HG02970 (cell line): Measurements from ENCODE around the gene MCF2L.

Source experiments
- ATAC-seq: cut with Tn5 transposase; IDR thresholded peaks from one replicate; pipeline ENCODE4 v1.9.1; 2021; ENCODE audit warnings: mild to moderate bottlenecking, moderate library complexity, moderate number of reproducible peaks; ENCODE audit not compliant: unreplicated experiment, low FRiP score

MCF2L gene

DNA sequence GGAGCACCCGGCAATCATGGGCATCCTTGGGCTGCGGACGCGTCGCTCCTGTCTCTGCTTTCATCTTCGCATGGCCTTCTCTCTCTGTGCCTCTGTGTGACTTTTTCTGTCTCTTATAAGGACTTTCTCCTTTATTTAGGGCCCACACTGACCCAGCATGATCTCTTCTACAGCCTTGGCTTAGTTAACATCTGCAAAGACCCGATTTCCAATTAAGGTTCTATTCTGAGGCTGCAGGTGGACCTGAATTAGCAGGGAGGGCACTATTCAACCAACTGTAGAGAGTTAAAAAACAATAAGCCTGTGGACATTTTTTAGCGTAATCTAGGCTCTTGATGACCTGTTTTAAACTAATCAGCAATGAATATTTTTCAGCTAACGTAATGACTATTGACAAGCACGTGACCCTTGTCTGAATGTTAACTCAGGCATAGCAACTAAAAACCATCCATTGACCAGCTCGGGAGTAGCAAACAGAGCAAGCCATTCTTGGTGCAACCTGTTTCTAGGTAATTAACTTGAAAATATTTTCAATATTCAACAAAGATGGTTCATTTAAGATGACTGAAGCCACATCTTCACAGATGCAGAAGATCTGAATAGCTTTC, 168.8 kb downstream of the MCF2L start:
- ATAC-seq = no peak

DNA sequence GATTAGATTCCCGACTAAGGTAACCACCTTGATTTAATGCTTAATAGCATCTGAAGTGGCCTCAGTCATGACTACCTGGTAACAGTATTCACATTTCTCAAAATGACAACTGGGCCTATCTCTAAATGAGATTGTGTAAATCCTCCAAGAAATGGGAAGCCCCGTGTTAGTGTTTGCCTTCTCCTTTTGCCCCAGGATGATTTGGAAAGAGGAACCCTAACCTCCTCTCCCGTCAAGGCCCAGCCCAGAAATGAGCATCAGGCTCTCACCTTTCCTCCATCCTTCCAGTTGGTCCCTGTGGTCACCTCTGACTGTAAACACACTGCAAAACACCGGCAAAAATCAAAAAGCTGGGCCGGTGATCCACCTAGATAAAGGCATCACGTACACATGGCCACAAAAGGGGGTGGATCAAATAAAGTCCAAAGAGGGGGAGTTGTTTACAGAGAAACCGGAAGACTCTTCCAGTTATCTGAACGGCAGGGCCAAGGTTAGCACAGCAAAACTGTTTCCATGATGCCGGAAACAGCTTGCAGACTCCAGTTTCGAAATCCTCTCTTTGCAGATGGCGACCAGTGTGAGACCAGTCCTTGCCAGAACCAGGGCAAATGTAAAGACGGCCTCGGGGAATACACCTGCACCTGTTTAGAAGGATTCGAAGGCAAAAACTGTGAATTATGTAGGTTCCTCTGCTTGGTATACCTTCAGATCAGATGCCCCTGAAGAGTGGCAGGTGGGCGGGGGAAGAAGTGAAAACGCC, 170.0 kb downstream of the MCF2L start:
- no peak for ATAC-seq

DNA sequence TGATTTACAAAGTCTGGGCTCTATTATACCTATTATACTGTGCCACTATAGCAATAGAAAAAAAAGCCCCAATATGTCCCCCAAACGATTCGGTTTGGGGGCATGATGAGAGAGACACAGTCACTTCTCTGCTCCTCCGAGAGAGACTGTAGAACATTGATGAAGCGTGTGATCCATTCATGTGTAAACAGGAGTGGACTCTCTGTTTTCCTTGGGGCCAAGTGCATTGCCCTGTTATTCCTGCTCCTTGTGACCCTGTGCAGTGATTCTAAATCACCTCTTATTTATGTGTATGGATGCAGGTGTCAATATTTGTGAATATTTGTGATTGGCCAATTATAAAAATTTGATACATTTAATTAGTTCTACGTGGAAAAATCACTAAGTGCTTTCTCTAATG, 170.6 kb downstream of the MCF2L start:
- no peak for ATAC-seq

DNA sequence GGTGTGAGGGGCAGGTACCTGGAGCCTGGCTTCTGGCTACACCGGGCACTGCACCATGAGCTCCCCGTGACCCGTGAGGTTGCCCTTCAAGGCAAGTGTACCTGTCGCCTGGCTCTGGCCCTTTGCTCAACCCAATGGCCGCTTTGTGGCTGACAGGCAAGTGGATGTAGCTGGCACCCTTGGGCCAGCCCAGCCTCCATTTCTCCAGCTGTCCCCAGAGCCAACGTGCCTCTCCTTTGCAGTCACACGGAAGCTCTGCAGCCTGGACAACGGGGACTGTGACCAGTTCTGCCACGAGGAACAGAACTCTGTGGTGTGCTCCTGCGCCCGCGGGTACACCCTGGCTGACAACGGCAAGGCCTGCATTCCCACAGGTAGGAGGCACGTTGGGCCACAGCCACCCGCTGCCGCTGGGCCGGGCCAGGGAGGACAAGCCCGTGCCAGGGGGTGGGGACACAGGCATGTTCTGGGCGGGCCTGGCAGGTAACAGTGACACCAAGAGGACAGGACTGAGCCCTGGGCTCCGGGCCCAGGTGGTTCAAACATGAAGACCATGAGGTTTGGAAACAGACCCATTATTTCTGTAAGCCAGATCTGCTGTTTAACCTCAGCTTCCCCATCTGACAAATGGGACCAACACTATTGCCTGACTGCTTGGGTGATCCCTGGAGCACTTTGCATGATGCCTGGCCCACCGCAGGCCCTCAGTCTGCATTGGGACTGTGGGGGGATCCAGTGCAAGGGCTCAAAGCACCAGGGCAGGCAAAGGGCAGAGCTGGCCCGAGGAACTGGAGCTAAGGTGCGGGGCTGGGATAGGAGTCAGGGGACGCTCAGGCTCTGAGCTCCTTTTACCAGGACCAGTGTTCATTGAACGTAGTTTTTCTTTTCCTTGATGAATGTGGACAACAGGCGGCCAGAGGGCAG, 171.9 kb downstream of the MCF2L start:
- ATAC-seq = no peak

DNA sequence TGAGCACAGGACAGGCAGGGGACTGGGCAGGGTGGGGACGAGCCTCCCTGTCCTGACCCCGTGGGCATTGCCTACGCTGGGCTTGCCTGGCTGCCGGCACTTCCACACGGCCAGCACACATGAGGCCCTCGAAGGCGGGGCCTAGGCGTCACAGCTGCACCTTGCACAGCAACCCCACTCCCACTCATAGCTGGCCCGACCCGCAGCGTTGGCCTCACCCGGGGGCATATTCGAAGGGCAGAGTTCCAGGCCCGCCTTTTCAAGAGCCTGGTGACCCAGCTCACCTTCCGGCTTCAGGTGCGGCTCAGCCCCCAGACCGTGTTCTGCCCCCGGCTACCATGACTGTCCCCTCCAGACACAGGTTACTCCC, 172.6 kb downstream of the MCF2L start:
- ATAC-seq = no peak

DNA sequence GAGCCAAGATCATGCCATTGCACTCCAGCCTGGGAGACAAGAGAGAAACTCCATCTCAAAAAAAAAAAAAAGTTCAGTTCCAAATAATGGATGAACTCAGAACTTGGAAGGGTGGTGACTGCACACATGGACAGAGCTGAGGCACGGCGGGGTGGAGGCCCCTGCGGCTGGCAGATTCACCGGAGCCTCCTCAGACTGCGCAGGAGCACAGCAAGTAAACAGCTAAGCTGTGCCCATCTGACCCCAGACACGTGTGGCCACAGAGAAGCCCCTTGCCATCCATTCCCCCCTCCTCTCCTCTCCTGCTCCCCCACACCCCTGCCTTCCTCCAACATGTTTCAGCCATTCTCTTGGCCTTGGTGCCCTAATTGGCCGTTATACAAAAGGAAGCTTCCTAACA, 173.9 kb downstream of the MCF2L start:
- ATAC-seq = no peak

DNA sequence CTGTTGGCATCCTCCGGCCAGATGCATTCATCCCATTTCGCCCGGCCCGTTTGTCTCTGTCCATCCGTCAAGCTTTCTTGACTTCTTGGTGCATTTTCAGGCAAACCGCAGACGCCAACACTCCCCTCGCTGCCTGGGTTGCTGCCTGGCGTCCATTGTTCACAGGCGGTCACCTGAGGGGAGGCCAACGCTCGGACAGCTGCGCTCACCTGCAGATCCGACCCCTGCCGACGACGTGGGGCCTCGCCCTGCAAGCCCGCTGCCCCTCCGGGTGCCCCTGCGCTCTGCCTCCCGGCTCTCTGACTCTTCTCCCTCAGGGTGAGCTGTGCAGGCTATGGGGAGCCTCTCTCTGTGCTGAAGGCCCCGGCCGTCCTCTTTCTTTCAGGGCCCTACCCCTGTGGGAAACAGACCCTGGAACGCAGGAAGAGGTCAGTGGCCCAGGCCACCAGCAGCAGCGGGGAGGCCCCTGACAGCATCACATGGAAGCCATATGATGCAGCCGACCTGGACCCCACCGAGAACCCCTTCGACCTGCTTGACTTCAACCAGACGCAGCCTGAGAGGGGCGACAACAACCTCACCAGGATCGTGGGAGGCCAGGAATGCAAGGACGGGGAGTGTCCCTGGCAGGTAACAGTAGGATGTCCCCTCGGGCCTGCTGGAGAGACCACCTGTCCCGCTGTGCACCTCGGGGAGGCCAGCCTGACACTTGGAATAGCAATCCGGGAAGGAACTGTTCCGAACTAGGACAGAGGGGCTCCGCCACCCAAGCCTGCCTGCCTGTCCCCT, 174.6 kb downstream of the MCF2L start:
- ATAC-seq = no peak

DNA sequence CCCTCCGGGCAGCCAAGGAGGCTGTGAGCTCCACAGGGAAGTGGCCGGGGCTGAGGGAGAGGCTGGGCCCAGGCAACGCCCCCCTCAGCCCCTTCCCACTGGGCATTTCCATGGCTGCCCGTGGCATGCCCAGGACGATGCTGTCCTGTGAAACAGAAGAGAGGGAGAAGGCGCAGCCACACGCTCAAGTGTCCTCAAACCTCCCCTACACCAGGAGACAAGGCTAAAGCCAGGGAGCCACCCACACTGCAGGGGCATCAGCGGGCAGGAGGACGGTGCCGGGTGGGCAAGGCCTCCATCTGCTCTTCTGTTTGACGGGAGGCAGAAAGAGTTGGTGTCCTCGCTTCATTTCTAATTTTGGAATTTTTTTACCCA, 175.2 kb downstream of the MCF2L start:
- ATAC-seq = no peak

DNA sequence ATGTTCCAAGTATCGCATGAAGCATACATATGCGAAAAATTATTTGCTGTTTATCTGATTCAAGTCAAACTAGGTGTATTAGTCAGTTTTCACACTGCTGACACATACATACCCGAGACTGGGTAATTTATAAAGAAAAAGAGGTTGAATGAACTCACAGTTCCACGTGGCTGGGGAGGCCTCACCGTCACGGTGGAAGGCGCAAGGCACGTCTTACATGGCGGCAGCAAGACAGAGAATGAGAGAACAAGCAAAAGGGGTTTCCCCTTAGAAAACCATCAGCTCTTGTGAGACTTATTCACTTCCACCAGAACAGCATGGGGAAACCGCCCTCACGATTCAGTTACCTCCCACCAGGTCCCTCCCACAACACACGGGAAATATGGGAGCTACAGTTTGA, 176.5 kb downstream of the MCF2L start:
- ATAC-seq = no peak

DNA sequence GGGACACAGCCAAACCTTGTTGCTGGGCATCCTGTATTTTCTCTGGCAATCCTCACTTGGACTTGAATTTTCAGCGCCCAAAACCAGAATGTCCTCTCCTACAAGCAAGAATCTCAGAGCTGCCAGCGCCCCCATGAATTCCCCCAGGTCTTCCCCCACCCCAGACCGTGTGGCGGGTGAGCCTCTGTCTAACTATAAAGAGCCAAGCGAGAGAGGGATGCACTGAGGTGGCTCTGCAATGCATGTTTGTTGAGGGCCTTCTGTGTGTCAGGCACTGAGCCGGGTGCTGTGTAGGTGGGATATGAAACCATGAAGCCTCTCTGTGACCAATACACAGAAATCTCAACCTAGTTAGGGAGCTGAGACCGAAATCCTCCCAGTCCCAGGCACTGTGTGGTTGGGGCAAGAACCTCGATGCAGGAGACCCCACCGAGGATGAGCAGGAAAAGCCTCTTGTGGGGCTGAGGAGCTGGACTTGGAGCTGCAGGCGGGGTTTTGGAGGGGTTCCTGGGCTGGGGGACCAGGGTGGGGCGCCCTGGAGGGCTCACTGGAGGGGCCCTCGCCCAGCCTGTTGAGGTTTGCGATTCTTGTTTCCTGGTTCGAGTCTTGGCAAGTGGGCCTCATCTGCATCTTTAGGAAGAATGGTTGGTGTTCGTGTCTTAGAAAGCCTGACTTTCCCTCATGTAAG, 177.0 kb downstream of the MCF2L start:
- no peak for ATAC-seq

DNA sequence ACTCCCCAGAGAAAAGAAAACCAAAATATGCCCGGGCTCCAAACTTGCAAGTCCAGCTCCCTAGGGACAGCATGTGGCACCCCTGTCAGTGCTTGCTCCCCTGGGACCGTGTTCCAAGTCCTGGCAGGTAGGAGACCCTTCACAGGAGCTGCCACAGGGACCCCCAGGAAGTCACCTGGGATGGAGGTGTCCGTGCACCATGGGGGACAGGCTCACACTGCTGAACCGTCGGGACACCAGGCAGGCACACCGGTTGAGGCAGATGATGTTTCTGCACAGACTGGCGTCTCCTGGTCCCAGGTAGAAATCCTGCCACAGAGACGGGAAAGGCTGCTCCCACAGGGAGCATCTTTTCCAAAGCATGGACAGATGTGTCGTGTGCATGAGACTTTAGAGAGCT, 177.7 kb downstream of the MCF2L start:
- ATAC-seq = no peak

DNA sequence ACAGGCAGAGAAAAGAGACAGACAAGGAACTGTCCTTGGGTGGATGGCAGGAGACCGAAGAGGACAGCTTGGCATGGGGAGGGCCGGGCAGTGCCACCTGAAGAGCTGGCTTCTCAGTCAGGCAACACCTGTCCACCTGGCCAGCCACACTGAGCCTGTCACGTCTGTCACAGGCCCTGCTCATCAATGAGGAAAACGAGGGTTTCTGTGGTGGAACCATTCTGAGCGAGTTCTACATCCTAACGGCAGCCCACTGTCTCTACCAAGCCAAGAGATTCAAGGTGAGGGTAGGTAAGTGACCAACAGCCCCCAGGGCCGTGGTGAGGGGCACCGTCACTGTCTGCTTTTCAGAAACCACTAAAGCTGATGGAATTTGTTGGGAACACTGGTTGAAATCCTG, 178.2 kb downstream of the MCF2L start:
- no peak for ATAC-seq

DNA sequence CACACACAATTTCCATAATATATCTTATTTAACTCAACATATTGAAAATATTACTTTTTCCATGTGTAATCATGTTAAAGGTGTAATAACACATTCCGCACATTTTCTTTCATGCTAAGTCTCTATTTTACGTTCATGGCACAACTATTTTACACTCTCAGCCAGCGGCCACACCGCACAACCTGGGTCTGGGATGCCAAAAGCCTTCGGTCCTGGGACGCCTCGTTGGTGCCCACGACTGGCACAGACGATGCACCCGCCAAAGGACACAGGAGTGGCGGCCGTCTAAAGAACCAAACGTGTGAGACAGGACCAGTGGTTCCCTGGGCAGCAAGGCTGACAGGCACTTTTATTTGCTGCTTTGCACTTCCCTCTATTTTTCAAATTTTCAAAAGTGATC, 179.4 kb downstream of the MCF2L start:
- no peak for ATAC-seq

DNA sequence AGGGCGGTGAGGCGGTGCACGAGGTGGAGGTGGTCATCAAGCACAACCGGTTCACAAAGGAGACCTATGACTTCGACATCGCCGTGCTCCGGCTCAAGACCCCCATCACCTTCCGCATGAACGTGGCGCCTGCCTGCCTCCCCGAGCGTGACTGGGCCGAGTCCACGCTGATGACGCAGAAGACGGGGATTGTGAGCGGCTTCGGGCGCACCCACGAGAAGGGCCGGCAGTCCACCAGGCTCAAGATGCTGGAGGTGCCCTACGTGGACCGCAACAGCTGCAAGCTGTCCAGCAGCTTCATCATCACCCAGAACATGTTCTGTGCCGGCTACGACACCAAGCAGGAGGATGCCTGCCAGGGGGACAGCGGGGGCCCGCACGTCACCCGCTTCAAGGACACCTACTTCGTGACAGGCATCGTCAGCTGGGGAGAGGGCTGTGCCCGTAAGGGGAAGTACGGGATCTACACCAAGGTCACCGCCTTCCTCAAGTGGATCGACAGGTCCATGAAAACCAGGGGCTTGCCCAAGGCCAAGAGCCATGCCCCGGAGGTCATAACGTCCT, 180.0 kb downstream of the MCF2L start:
- no peak for ATAC-seq
